Measurements from ENCODE around the gene KLHDC7A.

Gene KLHDC7A

GRCh38 chr1:18508084-18508483 lies 27.4 kb downstream of the KLHDC7A start:
- DNase-seq (ENCODE audit: low read depth), result no peak

DNA sequence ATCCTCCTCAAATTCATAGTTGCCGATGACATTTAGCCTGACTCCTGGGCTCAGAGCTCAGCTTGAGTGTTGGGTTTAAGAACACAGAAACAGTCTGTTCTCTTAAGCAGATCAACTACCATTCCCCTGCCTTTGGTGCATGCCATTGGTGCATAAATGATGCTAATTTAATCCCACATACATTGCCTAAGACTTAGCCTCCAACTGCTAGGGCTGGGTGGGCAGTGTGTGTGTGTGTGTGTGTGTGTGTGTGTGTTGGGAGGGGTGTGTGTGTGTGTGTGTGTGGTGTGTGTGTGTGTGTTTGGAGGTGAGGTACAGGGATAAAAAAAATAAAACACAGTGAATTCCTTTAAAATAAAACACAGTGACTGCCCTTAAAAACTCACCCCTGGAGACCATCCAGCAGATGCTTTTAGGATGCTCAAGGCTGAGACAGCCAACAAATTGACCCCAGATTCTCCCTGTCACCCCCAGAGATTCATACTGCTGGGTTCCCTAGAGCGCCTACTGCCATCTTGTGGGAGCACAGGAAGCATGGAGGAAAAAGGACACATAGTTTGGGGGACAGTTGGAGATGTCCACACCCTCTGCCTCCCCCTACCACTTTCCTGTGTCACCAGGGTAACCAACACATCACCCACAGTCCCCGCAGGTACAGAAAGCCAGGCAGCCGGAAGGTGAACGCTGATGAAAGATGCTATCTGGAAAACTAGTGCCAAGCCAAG lies 30.6 kb downstream of the KLHDC7A start:
- no peak for DNase-seq (ENCODE audit: low read depth)

GRCh38 chr1:18511874-18512150 lies 31.1 kb downstream of the KLHDC7A start:
- no peak for DNase-seq (ENCODE audit: low read depth)

- no peak for DNase-seq (ENCODE audit: low read depth)
Observed at GRCh38 chr1:18512883-18513282, 32.2 kb downstream of the KLHDC7A start.

DNA sequence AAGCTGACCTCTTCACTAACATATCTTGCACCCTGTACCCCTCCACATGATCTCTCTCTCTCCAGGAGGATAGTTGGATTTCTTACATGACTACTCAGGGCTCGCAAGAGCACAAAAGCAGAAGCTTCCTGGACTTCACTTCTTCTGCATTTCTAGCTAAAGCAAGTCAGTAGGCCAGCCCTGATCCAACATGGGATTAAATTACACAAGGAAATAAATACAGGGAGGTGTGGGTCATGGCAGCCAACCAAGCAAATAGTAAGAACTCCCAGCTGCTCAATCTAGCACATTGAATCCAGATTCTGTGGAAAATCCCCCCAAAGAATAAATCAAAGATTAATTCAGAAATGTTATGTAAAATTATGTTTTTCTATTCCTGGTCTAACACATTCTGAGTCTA lies 33.3 kb downstream of the KLHDC7A start:
- DNase-seq (ENCODE audit: low read depth), result no peak

DNA sequence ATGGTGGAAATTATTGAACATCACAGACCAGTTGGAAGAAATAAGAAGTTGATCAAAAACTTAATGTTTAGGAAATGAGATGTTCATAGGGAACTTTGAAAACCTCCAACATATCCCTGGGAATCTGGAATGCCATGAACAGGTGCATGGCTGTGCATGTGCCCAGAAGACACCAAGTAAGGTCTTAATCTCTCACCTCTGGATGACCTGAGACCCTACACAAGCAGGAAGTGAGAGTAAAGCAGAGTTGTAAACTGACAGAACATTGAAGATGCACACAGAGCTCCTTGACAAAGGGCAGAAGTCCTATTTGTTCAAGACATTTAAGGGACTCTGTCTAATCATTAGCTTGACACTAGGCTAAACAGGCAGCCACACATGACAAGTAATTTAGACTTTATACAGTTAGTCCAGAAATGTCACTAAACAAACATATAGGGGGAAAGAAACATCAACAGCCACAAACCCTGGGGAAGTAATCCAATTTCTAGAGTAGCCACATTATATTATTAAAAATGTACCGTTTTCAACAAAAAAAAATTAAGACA lies 34.5 kb downstream of the KLHDC7A start:
- no peak for DNase-seq (ENCODE audit: low read depth)

- DNase-seq (ENCODE audit: low read depth), result no peak
Observed at GRCh38 chr1:18516473-18516872, 35.7 kb downstream of the KLHDC7A start.

DNA sequence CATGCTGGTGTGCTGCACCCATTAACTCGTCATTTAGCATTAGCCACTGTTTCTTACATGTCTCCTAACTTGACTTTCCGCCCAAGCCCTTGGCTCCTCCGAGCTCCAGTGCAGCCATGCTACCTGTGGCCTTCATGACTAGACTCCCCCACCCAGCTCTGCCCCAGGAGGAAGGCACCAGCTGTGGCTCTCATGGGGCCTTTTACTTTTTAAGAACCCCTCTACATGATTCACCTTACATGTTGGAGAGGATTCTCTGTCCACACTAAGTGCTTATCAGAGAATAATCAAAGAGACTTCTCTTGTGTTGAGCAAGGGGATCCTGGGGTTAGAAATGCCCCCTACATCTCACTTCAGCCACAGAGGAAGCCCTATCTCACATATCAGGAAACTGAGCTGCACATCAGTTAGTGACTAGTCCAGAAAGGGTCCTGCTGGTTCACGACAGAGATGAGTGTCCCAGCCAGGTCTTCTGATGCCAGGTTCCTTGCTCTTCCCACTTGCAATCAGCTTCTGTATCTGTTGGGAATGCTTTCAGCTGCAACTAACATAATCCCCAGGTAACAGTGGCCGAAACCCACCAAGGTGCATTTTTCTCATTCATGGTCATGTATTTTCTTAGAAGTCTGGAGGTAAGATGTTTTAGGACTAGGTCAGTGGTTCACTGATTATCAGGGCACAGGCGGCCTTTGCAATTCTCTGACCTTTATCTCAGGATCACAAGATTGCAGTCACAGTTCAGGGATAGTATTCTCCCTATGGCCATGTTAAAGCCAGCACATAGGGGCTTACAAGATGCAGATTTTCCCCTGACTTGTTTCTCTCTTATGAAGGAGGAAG lies 45.9 kb downstream of the KLHDC7A start:
- no peak for DNase-seq (ENCODE audit: low read depth)

DNA sequence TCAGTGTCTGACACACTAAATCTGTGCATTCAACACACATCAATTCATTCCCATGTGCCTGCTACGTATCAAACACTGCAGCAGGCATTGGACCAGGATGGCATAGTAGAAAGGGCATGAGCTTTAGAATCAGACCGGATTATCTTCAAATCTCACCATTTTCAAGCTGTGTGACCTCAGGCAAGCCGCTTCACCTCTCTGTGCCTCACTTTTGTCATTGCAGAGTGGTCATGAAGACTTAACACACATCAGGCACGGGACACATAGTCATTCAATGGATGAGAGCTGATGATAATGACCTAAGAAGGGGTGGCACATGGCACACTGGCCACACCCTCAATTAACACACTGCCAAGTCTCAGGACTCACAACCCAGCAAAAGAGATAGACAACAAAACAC lies 46.8 kb downstream of the KLHDC7A start:
- DNase-seq (ENCODE audit: low read depth), result no peak

- DNase-seq (ENCODE audit: low read depth), result no peak
Observed at GRCh38 chr1:18527921-18528320, 47.2 kb downstream of the KLHDC7A start.

DNA sequence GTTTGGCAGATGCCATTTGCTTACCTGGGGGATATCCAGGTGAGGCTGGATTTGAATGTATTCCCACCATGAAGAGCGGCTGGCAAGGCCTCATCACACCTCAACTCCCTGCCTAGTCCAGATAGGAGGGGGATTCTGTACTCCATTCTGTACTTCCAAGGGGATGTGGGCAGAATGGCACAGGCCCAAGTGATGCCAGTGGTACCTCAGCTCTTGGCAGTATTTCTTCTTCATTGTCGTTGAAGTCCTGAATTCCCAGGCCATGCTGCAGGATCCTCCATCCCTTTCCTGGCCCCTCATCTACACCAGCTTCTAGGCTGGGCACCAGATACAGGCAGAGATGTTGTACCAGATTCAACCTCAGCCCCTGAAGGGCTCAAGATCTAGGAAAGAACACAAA lies 47.9 kb downstream of the KLHDC7A start:
- DNase-seq (ENCODE audit: low read depth), result no peak

- no peak for DNase-seq (ENCODE audit: low read depth)
Observed at GRCh38 chr1:18529714-18530113, 49.0 kb downstream of the KLHDC7A start.

DNA sequence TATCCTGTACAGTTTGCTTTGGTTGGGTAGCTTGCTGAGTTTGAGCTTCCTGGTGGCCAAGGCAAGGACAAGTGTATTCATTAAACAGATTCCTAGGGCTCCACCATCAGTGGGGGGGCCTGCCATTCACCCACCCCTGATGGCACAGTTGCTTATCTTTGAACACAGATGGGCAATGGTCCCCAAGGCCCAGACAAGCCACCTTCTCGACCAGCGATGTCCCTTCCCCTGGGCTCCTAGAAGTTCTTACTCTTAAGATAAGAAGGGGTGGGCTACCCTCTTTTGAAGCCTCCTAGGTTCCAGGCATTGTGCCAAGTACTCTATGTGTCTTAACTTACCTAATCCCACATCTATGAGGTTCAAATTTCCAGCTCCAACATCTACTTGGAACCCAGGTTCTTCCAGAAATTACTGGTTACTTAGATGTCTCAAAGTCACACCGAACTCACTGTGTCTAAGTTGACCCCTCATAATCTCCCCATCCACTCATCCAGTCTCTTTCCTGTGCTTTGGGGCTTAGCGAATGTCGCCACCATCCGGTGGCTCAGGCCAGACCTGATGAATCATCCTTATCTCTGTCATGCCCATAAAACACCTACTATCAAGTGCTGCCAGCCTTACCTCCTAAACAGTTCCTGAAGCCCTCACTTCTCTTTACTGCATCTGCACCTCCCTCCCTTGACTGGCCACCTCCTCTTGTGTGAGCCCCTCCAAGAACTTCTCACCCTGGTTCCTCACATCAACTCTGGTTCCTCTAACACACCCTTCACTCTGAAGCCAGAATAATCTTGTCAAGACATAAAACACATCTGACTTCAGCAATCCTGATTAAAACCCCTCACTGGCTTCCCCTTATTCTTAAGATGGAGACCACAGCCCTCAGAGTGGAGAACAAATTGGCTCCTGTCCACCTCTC lies 50.1 kb downstream of the KLHDC7A start:
- no peak for DNase-seq (ENCODE audit: low read depth)

DNA sequence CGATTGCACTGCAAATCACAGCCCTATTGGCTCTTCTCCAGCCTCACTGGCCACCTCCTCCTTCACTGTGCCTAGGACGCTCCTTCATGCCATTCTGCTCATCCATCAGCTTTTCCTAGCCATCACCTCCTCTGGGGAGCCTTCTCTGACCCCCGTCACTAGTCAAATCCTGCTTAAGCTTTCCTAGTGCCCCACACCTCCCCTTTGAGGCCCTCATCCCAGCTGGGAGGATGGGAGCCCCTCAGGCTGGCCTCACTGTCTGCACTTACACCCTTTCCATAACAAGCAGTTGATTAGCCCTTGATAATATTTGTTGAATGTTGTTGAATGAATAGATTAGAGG lies 50.7 kb downstream of the KLHDC7A start:
- no peak for DNase-seq (ENCODE audit: low read depth)

GRCh38 chr1:18532390-18533170 lies 51.9 kb downstream of the KLHDC7A start:
- DNase-seq (ENCODE audit: low read depth), result no peak

GRCh38 chr1:18533259-18533658 lies 52.5 kb downstream of the KLHDC7A start:
- no peak for DNase-seq (ENCODE audit: low read depth)

DNA sequence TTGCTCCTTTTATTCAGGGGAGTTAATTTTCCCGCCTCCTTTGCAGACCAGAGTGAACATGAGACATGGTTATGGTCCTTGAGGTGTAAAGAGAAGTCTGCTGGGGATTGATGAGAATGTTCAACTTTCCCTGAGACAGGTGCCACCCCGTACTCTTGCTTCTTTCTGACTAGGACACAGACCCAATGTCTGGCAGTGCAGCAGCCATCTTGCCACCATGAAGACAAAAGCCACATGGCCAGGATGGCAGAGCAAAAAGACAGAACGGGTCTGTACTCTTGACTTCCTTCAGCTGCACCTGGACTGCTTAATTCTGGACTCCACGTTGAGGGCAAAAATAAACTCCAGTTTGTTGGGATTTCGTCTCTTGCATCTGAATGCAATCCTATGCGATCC lies 54.1 kb downstream of the KLHDC7A start:
- DNase-seq (ENCODE audit: low read depth), result no peak
